Type B pancreatic cell (in vitro differentiated cells): ENCODE measurements around the gene PAK5. TPM values are rescaled to one million over a fixed set of nuclear protein-coding genes. Genes with fewer than 3 reads are reported as not detected.
A peak's percentile ranks its signal among the peaks of the same experiment; 100 is the strongest.

Experiments
- DNase-seq: peaks from one replicate; pipeline ENCODE4 v3.0.0; 2021; ENCODE audit warnings: mixed read lengths; ENCODE audit not compliant: unreplicated experiment; ENCODE audit errors: extremely low spot score
- H3K27ac Mint-ChIP-seq: 2 replicates; pipeline ENCODE4 v1.8.0; 2021; ENCODE audit warnings: mild to moderate bottlenecking, mixed read lengths
- H3K27me3 Mint-ChIP-seq: 2 replicates; pipeline ENCODE4 v1.8.0; 2021; ENCODE audit warnings: mixed read lengths
- H3K36me3 Mint-ChIP-seq: 2 replicates; pipeline ENCODE4 v1.8.0; 2021; ENCODE audit warnings: mixed read lengths
- H3K4me1 Mint-ChIP-seq: one replicate; pipeline ENCODE4 v1.8.0; 2021; ENCODE audit warnings: mixed read lengths; ENCODE audit not compliant: unreplicated experiment
- H3K4me3 Mint-ChIP-seq: 2 replicates; pipeline ENCODE4 v1.8.0; 2021; ENCODE audit warnings: mild to moderate bottlenecking, mixed read lengths
- H3K9me3 Mint-ChIP-seq: 2 replicates; pipeline ENCODE4 v1.8.0; 2021; ENCODE audit warnings: mixed read lengths
- total RNA-seq: library from RNA; stranded (reverse); gene quantifications from 2 replicates; pipeline ENCODE4 v1.2.1, GENCODE V29; 2021; ENCODE audit warnings: low replicate concordance
- TF ChIP-seq, protein P1 (sequence below): fragments of 200-600 bp; sonication (generic); conservative IDR thresholded peaks from 2 replicates; pipeline ENCODE4 v1.5.0; 2021; ENCODE audit warnings: antibody characterized with exemption, mild to moderate bottlenecking

PAK5 gene
- total RNA-seq, 1 donor from 2014 or later, result 1.8 TPM

DNA sequence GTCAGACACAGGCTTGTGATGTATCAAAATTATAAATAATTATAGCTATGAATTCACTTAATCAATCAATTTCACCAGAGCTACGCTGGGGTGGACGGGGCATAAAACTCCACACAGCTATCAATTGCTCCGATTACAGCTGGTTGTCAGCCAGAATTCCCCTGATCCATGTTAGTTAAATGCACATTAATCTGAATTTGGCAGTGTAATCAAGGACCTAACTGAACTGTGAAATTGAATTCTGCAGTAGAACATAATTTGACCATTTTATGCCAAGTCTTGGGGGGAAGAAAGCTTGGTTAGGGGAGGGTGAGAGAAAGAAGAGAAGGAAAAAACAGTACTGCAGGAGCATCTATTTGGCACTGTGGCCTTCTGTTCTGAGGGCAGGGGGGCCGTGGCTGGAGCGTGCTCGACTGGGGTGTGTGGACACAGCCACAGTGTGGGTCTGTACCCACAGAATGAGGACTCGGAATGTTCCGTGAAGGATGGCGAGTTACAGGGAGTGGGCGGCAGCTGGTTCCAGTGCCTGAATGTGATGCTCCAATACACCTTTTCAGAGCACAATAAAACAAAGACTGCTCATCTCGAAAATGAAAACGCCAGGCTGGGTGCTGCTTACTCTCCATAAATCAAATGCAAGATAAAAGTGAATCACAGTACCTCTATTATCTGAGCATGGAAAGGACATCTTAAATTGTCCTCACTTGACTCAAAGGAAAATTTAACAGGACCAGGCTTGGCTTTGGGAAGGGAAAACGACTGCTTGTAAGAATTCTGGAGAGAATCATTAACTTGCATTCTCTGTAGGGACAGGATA is 265.3 kb downstream of the PAK5 start:
- Mint-ChIP-seq H3K36me3 (no peaks in the 10 kb centered on the region), H3K9me3 (peaks cover 3% of the 10 kb centered on the region), H3K27ac (no peak overlapping the region), H3K4me3 (peak overlapping the region; percentile 3), H3K27me3 (peaks cover 32% of the 10 kb centered on the region), H3K4me1 (peaks cover 39% of the 10 kb centered on the region)
- no peak for DNase-seq
- TF ChIP-seq, protein P1, sequence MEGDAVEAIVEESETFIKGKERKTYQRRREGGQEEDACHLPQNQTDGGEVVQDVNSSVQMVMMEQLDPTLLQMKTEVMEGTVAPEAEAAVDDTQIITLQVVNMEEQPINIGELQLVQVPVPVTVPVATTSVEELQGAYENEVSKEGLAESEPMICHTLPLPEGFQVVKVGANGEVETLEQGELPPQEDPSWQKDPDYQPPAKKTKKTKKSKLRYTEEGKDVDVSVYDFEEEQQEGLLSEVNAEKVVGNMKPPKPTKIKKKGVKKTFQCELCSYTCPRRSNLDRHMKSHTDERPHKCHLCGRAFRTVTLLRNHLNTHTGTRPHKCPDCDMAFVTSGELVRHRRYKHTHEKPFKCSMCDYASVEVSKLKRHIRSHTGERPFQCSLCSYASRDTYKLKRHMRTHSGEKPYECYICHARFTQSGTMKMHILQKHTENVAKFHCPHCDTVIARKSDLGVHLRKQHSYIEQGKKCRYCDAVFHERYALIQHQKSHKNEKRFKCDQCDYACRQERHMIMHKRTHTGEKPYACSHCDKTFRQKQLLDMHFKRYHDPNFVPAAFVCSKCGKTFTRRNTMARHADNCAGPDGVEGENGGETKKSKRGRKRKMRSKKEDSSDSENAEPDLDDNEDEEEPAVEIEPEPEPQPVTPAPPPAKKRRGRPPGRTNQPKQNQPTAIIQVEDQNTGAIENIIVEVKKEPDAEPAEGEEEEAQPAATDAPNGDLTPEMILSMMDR, result no peak

DNA sequence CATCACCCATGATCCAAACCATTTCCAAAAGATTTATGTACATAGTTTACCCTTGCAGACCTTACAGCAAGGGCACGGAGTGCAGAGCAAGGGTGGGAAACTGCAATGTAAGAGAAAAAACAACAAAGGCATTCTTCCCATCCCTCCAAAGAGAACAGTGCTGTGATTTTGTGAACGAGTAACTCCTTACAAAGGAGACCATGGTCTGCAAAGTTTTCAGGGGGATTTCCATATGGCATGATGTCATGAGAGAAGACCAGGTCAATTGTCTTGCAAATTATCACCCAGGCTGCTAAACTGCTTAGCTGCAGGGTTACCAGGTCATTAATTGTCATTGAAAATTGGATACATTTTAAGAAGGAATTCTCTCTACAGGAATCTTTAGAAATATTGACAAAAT is 266.2 kb downstream of the PAK5 start:
- Mint-ChIP-seq H3K27me3 (peaks cover 37% of the 10 kb centered on the region), H3K27ac (no peak overlapping the region), H3K4me1 (peaks cover 39% of the 10 kb centered on the region), H3K36me3 (no peaks in the 10 kb centered on the region), H3K9me3 (peaks cover 3% of the 10 kb centered on the region), H3K4me3 (peak overlapping the region; percentile 33)
- TF ChIP-seq, protein P1, result no peak
- DNase-seq, result no peak

DNA sequence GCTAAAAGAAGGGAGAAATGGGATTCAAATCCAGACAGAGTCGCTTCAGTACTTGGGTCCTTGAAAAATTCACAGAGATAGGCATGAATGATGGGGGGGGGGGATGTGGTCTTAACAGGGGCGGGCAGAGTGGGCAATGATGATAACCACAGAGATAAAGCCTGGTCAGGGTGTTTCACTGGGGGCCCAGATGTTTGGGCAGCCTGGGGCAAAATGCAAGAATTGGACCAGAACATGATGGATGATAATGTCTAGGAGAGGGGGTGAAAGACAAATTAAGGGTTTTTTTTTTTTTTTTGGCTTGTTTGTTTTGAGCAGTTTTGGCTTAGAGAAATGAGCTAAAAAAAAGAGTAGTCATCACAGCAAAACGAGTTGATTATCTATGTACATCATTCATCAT is 267.1 kb downstream of the PAK5 start:
- peaks cover 39% of the 10 kb centered on the region for H3K4me1 Mint-ChIP-seq
- H3K27ac Mint-ChIP-seq, result no peak overlapping the region
- peaks cover 5% of the 10 kb centered on the region for H3K9me3 Mint-ChIP-seq
- H3K4me3 Mint-ChIP-seq, result no peak overlapping the region
- TF ChIP-seq, protein P1, result no peak
- peaks cover 41% of the 10 kb centered on the region for H3K27me3 Mint-ChIP-seq
- DNase-seq, result no peak
- no peaks in the 10 kb centered on the region for H3K36me3 Mint-ChIP-seq

DNA sequence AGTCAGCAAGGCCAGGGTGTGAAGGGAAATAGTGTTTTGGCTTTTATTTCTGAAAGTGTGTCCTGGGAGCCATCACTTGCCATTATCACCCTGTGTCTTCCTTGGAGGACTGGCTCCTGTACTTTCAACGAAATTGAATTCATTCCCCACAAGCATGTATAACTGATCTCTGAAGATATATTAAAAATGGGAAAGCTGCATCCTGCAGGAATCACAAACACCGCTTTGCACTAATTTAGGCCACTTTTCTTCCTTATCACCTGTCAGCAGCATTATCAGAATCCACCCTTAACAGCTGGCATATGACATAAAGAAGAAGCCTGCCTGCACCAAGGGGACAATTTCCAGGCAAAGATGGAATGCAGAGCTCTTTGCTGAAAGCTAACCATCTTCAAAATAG is 268.3 kb downstream of the PAK5 start:
- no peak for DNase-seq

DNA sequence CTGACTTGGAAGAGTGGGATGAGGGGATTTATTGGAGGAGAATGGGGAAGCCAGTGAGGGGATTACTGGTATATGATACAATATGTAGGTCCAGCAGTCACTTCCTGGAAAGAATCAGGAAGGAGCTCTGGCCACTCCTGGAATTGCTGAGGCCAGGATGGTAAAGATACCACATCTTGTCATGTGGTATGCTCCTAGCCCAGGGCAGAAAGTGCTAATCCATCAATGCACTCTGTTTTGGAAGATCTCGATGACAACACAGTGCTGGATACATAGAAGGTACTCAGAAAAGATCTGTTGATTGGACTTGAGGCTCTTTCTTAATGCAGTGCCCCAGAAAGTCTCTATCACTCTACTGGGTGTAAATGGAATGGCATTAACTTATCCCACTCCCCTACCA is 271.9 kb downstream of the PAK5 start:
- DNase-seq, result no peak
- TF ChIP-seq, protein P1, result no peak
- Mint-ChIP-seq H3K27ac (no peak overlapping the region), H3K4me3 (no peak overlapping the region), H3K36me3 (no peaks in the 10 kb centered on the region), H3K9me3 (peaks cover 6% of the 10 kb centered on the region), H3K4me1 (peaks cover 13% of the 10 kb centered on the region), H3K27me3 (peaks cover 19% of the 10 kb centered on the region)

More for the DNA sequence above, 268.3 kb downstream of the PAK5 start:
- peaks cover 9% of the 10 kb centered on the region for H3K9me3 Mint-ChIP-seq
- no peak overlapping the region for H3K27ac Mint-ChIP-seq
- H3K36me3 Mint-ChIP-seq, result no peaks in the 10 kb centered on the region
- TF ChIP-seq, protein P1, result no peak
- H3K27me3 Mint-ChIP-seq, result peaks cover 43% of the 10 kb centered on the region
- no peak overlapping the region for H3K4me3 Mint-ChIP-seq
- H3K4me1 Mint-ChIP-seq, result peaks cover 39% of the 10 kb centered on the region
